PC-3 (cell line): ENCODE data around the gene LYZL6.

Experiments
- CTCF ChIP-seq: fragments of 300-600 bp; sonication (generic); conservative IDR thresholded peaks from 2 replicates; pipeline ENCODE4 v1.5.1; 2017; ENCODE audit warnings: antibody characterized with exemption, low read depth, mild to moderate bottlenecking, low read length
- EZH2phosphoT487 ChIP-seq: fragments of 300-600 bp; sonication (generic); IDR thresholded peaks from 2 replicates; pipeline ENCODE4 v1.6.1; 2018; ENCODE audit warnings: mild to moderate bottlenecking, antibody characterized with exemption, low read length, borderline replicate concordance

- TF ChIP-seq CTCF (no peak), EZH2phosphoT487 (no peak)
Measured at GRCh38 chr17:35889241-35889640, 54.3 kb downstream of the LYZL6 start.
